B cell (primary cell): ENCODE data around the gene XPO4. TPM values are rescaled to one million over a fixed set of nuclear protein-coding genes. Genes with fewer than 3 reads are reported as not detected.

Experiments used
- ATAC-seq: fragments of 200-7000 bp; cut with Tn5 transposase; one replicate; pipeline ENCODE4 v1.10.0; 2021; ENCODE audit warnings: low read depth, mild to moderate bottlenecking, moderate number of reproducible peaks, moderate library complexity
- CTCF ChIA-PET: fragments of 350-600 bp; sonication (Branson Sonifier 250); formaldehyde crosslinking; loops from one replicate; lab custom pipeline; 2021; ENCODE audit warnings: antibody characterized with exemption, inconsistent platforms; lab: Charles Lee
- POLR2A ChIA-PET: fragments of 350-600 bp; sonication (Branson Sonifier 250); formaldehyde crosslinking; loops from one replicate; lab custom pipeline; 2021; ENCODE audit warnings: antibody characterized with exemption; lab: Charles Lee
- DNase-seq: peaks from one replicate; pipeline ENCODE4 v3.0.0; 2013
- H2AFZ ChIP-seq: 2 replicates; pipeline ENCODE4 v1.6.1; 2012; ENCODE audit warnings: mild to moderate bottlenecking, low read depth, low read length; ENCODE audit not compliant: insufficient read depth, poor library complexity, severe bottlenecking
- H3K27ac ChIP-seq, 2 donors: 1 replicate in 1 of 2; 2 replicates in 1 of 2; pipeline ENCODE4 v1.5.1; 2012 to 2013; ENCODE audit warnings: low read length in 2 of 2, mild to moderate bottlenecking in 2 of 2, moderate library complexity in 1 of 2
- H3K27me3 ChIP-seq, 4 experiments: fragments of 200-600 bp in 1 of 4; sonication (generic) in 1 of 4; replicated peaks in 1 of 4; 1 replicate in 2 of 4; 2 replicates in 2 of 4; pipeline versions ENCODE4 v1.6.1 to v1.7.0; 2013 to 2016; ENCODE audit warnings: low read length in 3 of 4, mild to moderate bottlenecking in 2 of 4, mixed read lengths in 1 of 4, moderate library complexity in 1 of 4; ENCODE audit not compliant: insufficient read depth in 4 of 4, control insufficient read depth in 3 of 4; ENCODE audit errors: control extremely low read depth in 1 of 4
- H3K36me3 ChIP-seq, 2 experiments: replicated peaks in 1 of 2; 1 replicate in 1 of 2; 2 replicates in 1 of 2; pipeline versions ENCODE4 v1.6.1 to v1.7.1; 2013; ENCODE audit warnings: low read length in 1 of 2; ENCODE audit not compliant: insufficient read depth in 2 of 2, control insufficient read depth in 1 of 2; ENCODE audit errors: control extremely low read depth in 1 of 2, extremely low read depth in 1 of 2
- H3K4me1 ChIP-seq, 2 donors: fragments of 200-600 bp in 1 of 2; sonication (generic) in 1 of 2; 1 replicate in 1 of 2; 2 replicates in 1 of 2; pipeline versions ENCODE4 v1.5.1 to v1.6.1; 2013 to 2017; ENCODE audit warnings: low read length in 2 of 2; ENCODE audit not compliant: control insufficient read depth in 2 of 2, insufficient read depth in 2 of 2
- H3K4me2 ChIP-seq: replicated peaks from 2 replicates; pipeline ENCODE3; 2012; ENCODE audit warnings: mild to moderate bottlenecking, low read depth, low read length; ENCODE audit not compliant: poor library complexity, severe bottlenecking
- H3K4me3 ChIP-seq, 5 experiments: fragments of 200-600 bp in 1 of 5; sonication (generic) in 1 of 5; 1 replicate in 3 of 5; 2 replicates in 2 of 5; pipeline versions ENCODE4 v1.5.1 to v1.7.0; 2011 to 2016; ENCODE audit warnings: low read length in 4 of 5, mild to moderate bottlenecking in 4 of 5, low read depth in 2 of 5, control low read depth in 1 of 5, moderate library complexity in 1 of 5; ENCODE audit not compliant: insufficient read depth in 1 of 5; ENCODE audit errors: control extremely low read depth in 1 of 5, extremely low read depth in 1 of 5
- H3K79me2 ChIP-seq: fragments of 200-600 bp; sonication (generic); one replicate; pipeline ENCODE4 v1.6.0; 2016; ENCODE audit warnings: low read length; ENCODE audit not compliant: control insufficient read depth, insufficient read depth
- H3K9ac ChIP-seq: fragments of 200-600 bp; sonication (generic); 2 replicates; pipeline ENCODE4 v1.6.1; 2017; ENCODE audit warnings: mild to moderate bottlenecking, low read length, moderate library complexity
- H3K9me3 ChIP-seq, 3 donors: one replicate each; pipeline versions ENCODE4 v1.6.1 to v1.7.1; 2013; ENCODE audit warnings: low read length in 2 of 3; ENCODE audit not compliant: control insufficient read depth in 2 of 3, insufficient read depth in 1 of 3; ENCODE audit errors: control extremely low read depth in 1 of 3
- H4K20me1 ChIP-seq: 2 replicates; pipeline ENCODE4 v1.6.0; 2012; ENCODE audit warnings: mild to moderate bottlenecking, low read length; ENCODE audit not compliant: insufficient read depth, control insufficient read depth, poor library complexity, severe bottlenecking
- H3K27ac Mint-ChIP-seq: one replicate; pipeline ENCODE4 v1.8.0; 2021; ENCODE audit warnings: mixed read lengths
- H3K27me3 Mint-ChIP-seq: one replicate; pipeline ENCODE4 v1.8.0; 2021; ENCODE audit warnings: mixed read lengths
- H3K4me1 Mint-ChIP-seq: one replicate; pipeline ENCODE4 v1.8.0; 2021; ENCODE audit warnings: mixed read lengths
- H3K4me3 Mint-ChIP-seq: one replicate; pipeline ENCODE4 v1.8.0; 2021; ENCODE audit warnings: mixed read lengths
- H3K9me3 Mint-ChIP-seq: one replicate; pipeline ENCODE4 v1.8.0; 2022; ENCODE audit warnings: mixed read lengths; ENCODE audit not compliant: insufficient read depth
- CTCF ChIP-seq: fragments of 200-600 bp; IDR thresholded peaks from one replicate; pipeline ENCODE4 v1.8.0; 2022; ENCODE audit warnings: antibody characterized with exemption, mild to moderate bottlenecking
- EZH2 ChIP-seq: IDR thresholded peaks from 2 replicates; pipeline ENCODE4 v1.6.1; 2012; ENCODE audit warnings: borderline replicate concordance, low read depth, mild to moderate bottlenecking, moderate library complexity, low read length; ENCODE audit not compliant: insufficient read depth, poor library complexity, severe bottlenecking
- WGBS: methylation state at CpG from one replicate; pipeline ENCODE4 v1.1.5; 2013; ENCODE audit warnings: missing lambda C conversion rate; ENCODE audit not compliant: insufficient coverage; 5-methylcytosine and 5-hydroxymethylcytosine counted together
- intact Hi-C: fragments of 100-400 bp; cut with micrococcal nuclease; formaldehyde crosslinking; loops from one replicate; pipeline ENCODE4 v1.10.0; 2022
- polyA plus RNA-seq: library from polyadenylated mRNA; depleted of rRNA; stranded (reverse); fragments of >200 nt; gene quantifications from 2 replicates; pipeline ENCODE4 v1.2.3, GENCODE V29; 2012
- total RNA-seq, 2 donors: library from RNA; stranded (reverse); fragments of 120-200 nt in 1 of 2; gene quantifications; 1 replicate in 1 of 2; 2 replicates in 1 of 2; pipeline versions ENCODE4 v1.2.3 to v1.2.4, GENCODE V29; 2013 to 2022

The XPO4 gene
- total and polyA plus RNA-seq, 2 donors (not counting 1 experiment from before 2014, with no cell fraction given), result 6.2 to 25.9 TPM

GRCh38 chr13:20924758-20925394 is 22.3 kb upstream of the XPO4 start:
- Mint-ChIP-seq H3K27ac (no peak overlapping the region), H3K4me3 (no peak overlapping the region), H3K4me1 (no peaks in the 10 kb centered on the region), H3K9me3 (no peaks in the 10 kb centered on the region), H3K27me3 (no peaks in the 10 kb centered on the region)
- no peaks in the 10 kb centered on the region for H3K36me3 ChIP-seq
- no peak overlapping the region for H3K4me3 ChIP-seq
- H3K79me2 ChIP-seq, result no peaks in the 10 kb centered on the region
- H3K27ac ChIP-seq, result no peak overlapping the region
- no peak overlapping the region for H3K9ac ChIP-seq
- POLR2A ChIA-PET, result interaction anchor here (0.7 kb wide), 2 partner anchors 209 to 432 kb away, joined by 3 read pairs; no protein-coding TSS in a partner anchor
- no peaks in the 10 kb centered on the region for H3K27me3 ChIP-seq
- intact Hi-C loops, result loop anchor here (1.0 to 2.0 kb wide), 3 partner anchors 213 to 742 kb away; no protein-coding TSS in a partner anchor
- no peaks in the 10 kb centered on the region for H3K4me1 ChIP-seq
- H4K20me1 ChIP-seq, result no peaks in the 10 kb centered on the region
- TF ChIP-seq CTCF, result peak; percentile 90
- no peak for TF ChIP-seq EZH2
- ATAC-seq, result no peak
- H3K9me3 ChIP-seq, result no peaks in the 10 kb centered on the region
- CTCF ChIA-PET, result interaction anchor here (0.7 to 8.6 kb wide), 20 partner anchors 10 to 727 kb away, joined by 3 to 118 read pairs (median 4); no protein-coding TSS in a partner anchor
- WGBS, result no CpG with 5 or more reads among the region's 3 CpGs
- H3K4me2 ChIP-seq, result no peak overlapping the region
- H2AFZ ChIP-seq, result no peak overlapping the region
- DNase-seq, result peak; percentile 68

- H3K27ac ChIP-seq, result no peak overlapping the region
- no peak overlapping the region for H2AFZ ChIP-seq
- ATAC-seq (no peak), DNase-seq (no peak)
- intact Hi-C loops, result no loop called here
- no peaks in the 10 kb centered on the region for H3K79me2 ChIP-seq
- Mint-ChIP-seq H3K27me3 (no peaks in the 10 kb centered on the region), H3K4me3 (no peak overlapping the region), H3K9me3 (no peaks in the 10 kb centered on the region), H3K27ac (no peak overlapping the region), H3K4me1 (no peaks in the 10 kb centered on the region)
- no peak overlapping the region for H3K9ac ChIP-seq
- no peaks in the 10 kb centered on the region for H4K20me1 ChIP-seq
- CTCF ChIA-PET, result interaction anchor here (1.2 to 8.6 kb wide), 3 partner anchors 21 to 725 kb away, joined by 3 to 118 read pairs (median 32); partner anchors contain the start of gene XPO4
- no peaks in the 10 kb centered on the region for H3K4me1 ChIP-seq
- no peak overlapping the region for H3K4me3 ChIP-seq
- no peaks in the 10 kb centered on the region for H3K9me3 ChIP-seq
- no peak overlapping the region for H3K4me2 ChIP-seq
- WGBS, result 96% methylated on average over 4 of the region's 4 CpGs
- POLR2A ChIA-PET, result no interaction called here
- no peak for TF ChIP-seq CTCF
- TF ChIP-seq EZH2, result no peak
- no peaks in the 10 kb centered on the region for H3K36me3 ChIP-seq
- H3K27me3 ChIP-seq, result no peaks in the 10 kb centered on the region
Observed at GRCh38 chr13:20923272-20923671, 20.7 kb upstream of the XPO4 start.
